ENCODE measurements around the gene IFITM5. TPM values are rescaled to one million over a fixed set of nuclear protein-coding genes. Genes with fewer than 3 reads are reported as not detected.
"Not testable (repeated sequence)": the region's sequence is repeated elsewhere in the genome, so short reads cannot be mapped to it uniquely, and the experiment has no call there.

Gene IFITM5
- polyA plus RNA-seq, 1 donor from 2014 or later = not detected

- H3K9ac ChIP-seq (ENCODE audit: low read length) = no peak overlapping the region
- H3K27ac ChIP-seq (ENCODE audit: low read length) = no peak overlapping the region
- H3K27me3 ChIP-seq (ENCODE audit: insufficient read depth, low read depth, low read length) = no peaks in the 10 kb centered on the region
- no peak overlapping the region for H3K4me3 ChIP-seq (ENCODE audit: low read length)
- no peak overlapping the region for H2AFZ ChIP-seq (ENCODE audit: low read depth, low read length)
- no peaks in the 10 kb centered on the region for H3K9me2 ChIP-seq (ENCODE audit: insufficient read depth, low read length)
- no peak overlapping the region for H3K4me2 ChIP-seq (ENCODE audit: low read length)
- no peaks in the 10 kb centered on the region for H4K20me1 ChIP-seq (ENCODE audit: insufficient read depth)
- H3K9me3 ChIP-seq (ENCODE audit: low read length) = no peaks in the 10 kb centered on the region
- no peak for TF ChIP-seq EP300 (conservative IDR thresholded peaks at IDR 0.05; ENCODE audit: poor library complexity, severe bottlenecking)
- no peak for TF ChIP-seq POLR2AphosphoS5 (IDR thresholded peaks at IDR 0.05)
- no peak for TF ChIP-seq SMC3 (conservative IDR thresholded peaks at IDR 0.05; ENCODE audit: poor library complexity)
- TF ChIP-seq REST (IDR thresholded peaks at IDR 0.05; ENCODE audit: borderline replicate concordance) = no peak
- no peak for TF ChIP-seq CTCF (IDR thresholded peaks at IDR 0.05; ENCODE audit: poor library complexity, severe bottlenecking)
- H3K79me2 ChIP-seq (replicated peaks; ENCODE audit: insufficient read depth, low read length) = no peaks in the 10 kb centered on the region
- no peaks in the 10 kb centered on the region for H3K36me3 ChIP-seq (ENCODE audit: insufficient read depth, low read length)
- no peaks in the 10 kb centered on the region for H3F3A ChIP-seq (ENCODE audit: insufficient read depth, low read length, poor library complexity, severe bottlenecking)
These were observed 30.0 kb downstream of the IFITM5 start for GRCh38 chr11:269146-269890.

- H4K20me1 ChIP-seq (ENCODE audit: insufficient read depth); H3K27me3 ChIP-seq (ENCODE audit: insufficient read depth, low read depth, low read length); H3F3A ChIP-seq (ENCODE audit: insufficient read depth, low read length, poor library complexity, severe bottlenecking); H2AFZ ChIP-seq (ENCODE audit: low read depth, low read length); H3K27ac ChIP-seq (ENCODE audit: low read length); H3K9ac ChIP-seq (ENCODE audit: low read length); H3K9me2 ChIP-seq (ENCODE audit: insufficient read depth, low read length); H3K9me3 ChIP-seq (ENCODE audit: low read length); H3K36me3 ChIP-seq (ENCODE audit: insufficient read depth, low read length); H3K4me3 ChIP-seq (ENCODE audit: low read length); H3K79me2 ChIP-seq (replicated peaks; ENCODE audit: insufficient read depth, low read length); H3K4me2 ChIP-seq (ENCODE audit: low read length): not testable (repeated sequence)
These were observed 30.6 kb downstream of the IFITM5 start for GRCh38 chr11:268716-269145.

GRCh38 chr11:267491-267994 is 31.8 kb downstream of the IFITM5 start:
- Histone ChIP-seq H3F3A (ENCODE audit: insufficient read depth, low read length, poor library complexity, severe bottlenecking) (no peaks in the 10 kb centered on the region), H3K27ac (ENCODE audit: low read length) (no peak overlapping the region), H4K20me1 (ENCODE audit: insufficient read depth) (no peaks in the 10 kb centered on the region), H3K27me3 (ENCODE audit: insufficient read depth, low read depth, low read length) (no peaks in the 10 kb centered on the region), H3K79me2 (replicated peaks; ENCODE audit: insufficient read depth, low read length) (no peaks in the 10 kb centered on the region), H3K4me3 (ENCODE audit: low read length) (no peak overlapping the region), H3K9me2 (ENCODE audit: insufficient read depth, low read length) (no peaks in the 10 kb centered on the region), H2AFZ (ENCODE audit: low read depth, low read length) (no peak overlapping the region), H3K9me3 (ENCODE audit: low read length) (no peaks in the 10 kb centered on the region), H3K4me2 (ENCODE audit: low read length) (no peak overlapping the region), H3K36me3 (ENCODE audit: insufficient read depth, low read length) (no peaks in the 10 kb centered on the region), H3K9ac (ENCODE audit: low read length) (no peak overlapping the region)
- TF ChIP-seq MXI1 (conservative IDR thresholded peaks at IDR 0.05; ENCODE audit: poor library complexity, severe bottlenecking) (no peak), POLR2AphosphoS5 (IDR thresholded peaks at IDR 0.05) (no peak), SMC3 (conservative IDR thresholded peaks at IDR 0.05; ENCODE audit: poor library complexity) (no peak), EZH2 (IDR thresholded peaks at IDR 0.05; ENCODE audit: borderline replicate concordance, insufficient read depth, low read length, poor library complexity, severe bottlenecking) (no peak), RAD21 (conservative IDR thresholded peaks at IDR 0.05) (no peak)
